ENCODE data around the gene ZBTB47. TPM values are rescaled to one million over a fixed set of nuclear protein-coding genes. Genes with fewer than 3 reads are reported as not detected.

The ZBTB47 gene
- polyA plus RNA-seq, 1 donor (not counting 4 experiments of a cell fraction or from before 2014, with no cell fraction given), result 5.1 TPM

GRCh38 chr3:42658091-42658770 lies 4.7 kb downstream of the ZBTB47 start:
- Histone ChIP-seq H3K9me3 (ENCODE audit: control insufficient read depth, low read depth, low read length) (no peaks in the 10 kb centered on the region), H3K9ac (ENCODE audit: control insufficient read depth, extremely low read depth, insufficient read depth, low read length) (no peak overlapping the region), H3K79me2 (ENCODE audit: control insufficient read depth, insufficient read depth, low read length) (peaks cover 9% of the 10 kb centered on the region), H3K36me3 (ENCODE audit: control insufficient read depth in 2 of 2, extremely low read depth in 1 of 2, insufficient read depth in 2 of 2, low read length in 2 of 2) (peaks cover 14% of the 10 kb centered on the region in 2 experiments), H3K4me3 (ENCODE audit: control insufficient read depth in 2 of 3, extremely low read depth in 1 of 3, insufficient read depth in 2 of 3, low read depth in 1 of 3, low read length in 3 of 3) (no peak overlapping the region), H3K4me1 (ENCODE audit: control insufficient read depth, extremely low read depth, insufficient read depth, low read length) (peaks cover 19% of the 10 kb centered on the region), H3K4me2 (ENCODE audit: control insufficient read depth, extremely low read depth, insufficient read depth, low read depth, low read length) (no peak overlapping the region), H3K9me1 (ENCODE audit: control insufficient read depth, extremely low read depth, insufficient read depth, low read length) (peaks cover 2% of the 10 kb centered on the region), H2AFZ (ENCODE audit: control insufficient read depth, low read length) (no peak overlapping the region), H4K20me1 (ENCODE audit: control insufficient read depth, extremely low read depth, insufficient read depth, low read length) (peaks cover 3% of the 10 kb centered on the region), H3K27me3 (ENCODE audit: control insufficient read depth, extremely low read depth, insufficient read depth, low read length) (no peaks in the 10 kb centered on the region), H3K27ac (ENCODE audit: control insufficient read depth, insufficient read depth, low read length) (no peak overlapping the region)
- no peak for TF ChIP-seq EZH2 (IDR thresholded peaks at IDR 0.05; ENCODE audit: low read length)
- TF ChIP-seq, protein P1, sequence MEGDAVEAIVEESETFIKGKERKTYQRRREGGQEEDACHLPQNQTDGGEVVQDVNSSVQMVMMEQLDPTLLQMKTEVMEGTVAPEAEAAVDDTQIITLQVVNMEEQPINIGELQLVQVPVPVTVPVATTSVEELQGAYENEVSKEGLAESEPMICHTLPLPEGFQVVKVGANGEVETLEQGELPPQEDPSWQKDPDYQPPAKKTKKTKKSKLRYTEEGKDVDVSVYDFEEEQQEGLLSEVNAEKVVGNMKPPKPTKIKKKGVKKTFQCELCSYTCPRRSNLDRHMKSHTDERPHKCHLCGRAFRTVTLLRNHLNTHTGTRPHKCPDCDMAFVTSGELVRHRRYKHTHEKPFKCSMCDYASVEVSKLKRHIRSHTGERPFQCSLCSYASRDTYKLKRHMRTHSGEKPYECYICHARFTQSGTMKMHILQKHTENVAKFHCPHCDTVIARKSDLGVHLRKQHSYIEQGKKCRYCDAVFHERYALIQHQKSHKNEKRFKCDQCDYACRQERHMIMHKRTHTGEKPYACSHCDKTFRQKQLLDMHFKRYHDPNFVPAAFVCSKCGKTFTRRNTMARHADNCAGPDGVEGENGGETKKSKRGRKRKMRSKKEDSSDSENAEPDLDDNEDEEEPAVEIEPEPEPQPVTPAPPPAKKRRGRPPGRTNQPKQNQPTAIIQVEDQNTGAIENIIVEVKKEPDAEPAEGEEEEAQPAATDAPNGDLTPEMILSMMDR (optimal IDR thresholded peaks at IDR 0.05 in 1 of 3, IDR thresholded peaks at IDR 0.05 in 1 of 3, conservative IDR thresholded peaks at IDR 0.05 in 1 of 3; ENCODE audit: extremely low read depth in 1 of 3, insufficient read depth in 2 of 3, low read length in 3 of 3), result no peak
- no peak for FAIRE-seq
- dilution Hi-C loops (cut with MboI; ENCODE audit: extremely low pct_ligation_motif_present, low sequenced_read_pairs), result no loop called here
- DNase-seq (ENCODE audit: low read depth, low spot score), result no peak

- Histone ChIP-seq H3K9me1 (ENCODE audit: control insufficient read depth, extremely low read depth, insufficient read depth, low read length) (peaks cover 2% of the 10 kb centered on the region), H2AFZ (ENCODE audit: control insufficient read depth, low read length) (no peak overlapping the region), H3K36me3 (ENCODE audit: control insufficient read depth in 2 of 2, extremely low read depth in 1 of 2, insufficient read depth in 2 of 2, low read length in 2 of 2) (peaks cover 14 to 16% of the 10 kb centered on the region in 2 experiments), H3K9ac (ENCODE audit: control insufficient read depth, extremely low read depth, insufficient read depth, low read length) (no peak overlapping the region), H4K20me1 (ENCODE audit: control insufficient read depth, extremely low read depth, insufficient read depth, low read length) (peaks cover 3% of the 10 kb centered on the region), H3K79me2 (ENCODE audit: control insufficient read depth, insufficient read depth, low read length) (peaks cover 5% of the 10 kb centered on the region), H3K9me3 (ENCODE audit: control insufficient read depth, low read depth, low read length) (no peaks in the 10 kb centered on the region), H3K4me3 (ENCODE audit: control insufficient read depth in 2 of 3, extremely low read depth in 1 of 3, insufficient read depth in 2 of 3, low read depth in 1 of 3, low read length in 3 of 3) (no peak overlapping the region), H3K4me2 (ENCODE audit: control insufficient read depth, extremely low read depth, insufficient read depth, low read depth, low read length) (no peak overlapping the region), H3K4me1 (ENCODE audit: control insufficient read depth, extremely low read depth, insufficient read depth, low read length) (peaks cover 13% of the 10 kb centered on the region), H3K27ac (ENCODE audit: control insufficient read depth, insufficient read depth, low read length) (no peak overlapping the region), H3K27me3 (ENCODE audit: control insufficient read depth, extremely low read depth, insufficient read depth, low read length) (no peaks in the 10 kb centered on the region)
- TF ChIP-seq, protein P1 (optimal IDR thresholded peaks at IDR 0.05 in 1 of 3, IDR thresholded peaks at IDR 0.05 in 1 of 3, conservative IDR thresholded peaks at IDR 0.05 in 1 of 3; ENCODE audit: extremely low read depth in 1 of 3, insufficient read depth in 2 of 3, low read length in 3 of 3), result no peak
- TF ChIP-seq EZH2 (IDR thresholded peaks at IDR 0.05; ENCODE audit: low read length), result no peak
- DNase-seq (ENCODE audit: low read depth, low spot score), result no peak
- dilution Hi-C loops (cut with MboI; ENCODE audit: extremely low pct_ligation_motif_present, low sequenced_read_pairs), result no loop called here
- FAIRE-seq, result no peak
These were observed 5.4 kb downstream of the ZBTB47 start for GRCh38 chr3:42658771-42659390.
